ENCODE data around the gene HSD3B2. TPM values are rescaled to one million over a fixed set of nuclear protein-coding genes. Genes with fewer than 3 reads are reported as not detected.

The HSD3B2 gene
- total RNA-seq, 1 donor = not detected

DNA sequence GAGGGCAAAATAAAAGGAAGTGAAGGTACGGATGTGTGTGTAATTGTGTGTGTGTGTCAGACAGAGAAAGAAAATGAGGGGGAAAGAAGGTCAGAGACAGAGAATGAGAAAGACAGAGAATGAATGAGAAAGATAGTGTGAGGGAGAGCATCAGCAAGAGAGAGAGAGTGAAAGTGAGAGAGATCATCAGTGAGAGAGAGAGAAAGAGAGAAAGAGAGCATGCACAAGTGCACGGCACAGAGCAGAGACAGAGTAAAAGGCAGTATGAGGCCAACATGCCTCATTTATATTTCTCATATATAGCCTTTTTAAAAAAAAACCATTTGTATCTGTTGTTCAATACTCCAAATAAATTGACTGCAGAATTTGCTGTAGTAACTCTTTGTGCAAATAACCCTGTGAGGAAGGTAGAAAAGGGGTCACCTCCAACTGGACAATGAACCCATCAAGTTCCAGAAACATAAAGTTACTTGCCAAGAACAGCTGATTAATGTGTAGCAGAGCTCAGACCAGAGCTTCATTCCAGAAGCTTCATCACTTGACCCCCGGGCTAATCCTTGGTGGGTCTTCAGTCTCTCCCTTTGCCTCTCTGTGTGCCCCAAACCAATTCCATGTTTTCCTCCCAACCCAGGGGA lies 1.2 kb downstream of the HSD3B2 start:
- no peak for DNase-seq (ENCODE audit: low read depth)
- no peak overlapping the region for H3K4me3 ChIP-seq (ENCODE audit: low read depth, low read length)
- TF ChIP-seq CTCF (IDR thresholded peaks at IDR 0.05; ENCODE audit: insufficient read depth, low read length) = no peak

DNA sequence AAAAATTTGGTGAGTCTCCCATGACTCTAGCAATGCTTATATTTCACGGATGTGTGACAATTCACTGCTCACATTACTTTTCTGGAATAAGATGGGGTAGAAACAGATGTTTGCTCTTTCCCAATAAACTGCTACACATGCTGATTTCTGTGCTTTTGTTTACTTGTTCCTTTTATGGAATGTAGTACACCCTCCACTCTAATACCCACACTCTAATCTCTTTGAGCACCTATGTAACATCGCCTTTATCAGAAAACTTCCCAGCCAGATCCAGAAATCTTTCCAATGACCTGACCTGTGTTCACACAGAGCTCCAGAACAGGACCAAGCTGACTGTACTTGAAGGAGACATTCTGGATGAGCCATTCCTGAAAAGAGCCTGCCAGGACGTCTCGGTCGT lies 4.2 kb downstream of the HSD3B2 start:
- DNase-seq (ENCODE audit: low read depth) = no peak
- TF ChIP-seq CTCF (IDR thresholded peaks at IDR 0.05; ENCODE audit: insufficient read depth, low read length) = no peak
- no peak overlapping the region for H3K4me3 ChIP-seq (ENCODE audit: low read depth, low read length)

- TF ChIP-seq CTCF (IDR thresholded peaks at IDR 0.05; ENCODE audit: insufficient read depth, low read length) = no peak
- no peak for DNase-seq (ENCODE audit: low read depth)
- H3K4me3 ChIP-seq (ENCODE audit: low read depth, low read length) = no peak overlapping the region
These were observed 5.7 kb downstream of the HSD3B2 start for GRCh38 chr1:119420638-119421037.

GRCh38 chr1:119422631-119423030 lies 7.7 kb downstream of the HSD3B2 start:
- no peak overlapping the region for H3K4me3 ChIP-seq (ENCODE audit: low read depth, low read length)
- no peak for DNase-seq (ENCODE audit: low read depth)
- no peak for TF ChIP-seq CTCF (IDR thresholded peaks at IDR 0.05; ENCODE audit: insufficient read depth, low read length)

DNA sequence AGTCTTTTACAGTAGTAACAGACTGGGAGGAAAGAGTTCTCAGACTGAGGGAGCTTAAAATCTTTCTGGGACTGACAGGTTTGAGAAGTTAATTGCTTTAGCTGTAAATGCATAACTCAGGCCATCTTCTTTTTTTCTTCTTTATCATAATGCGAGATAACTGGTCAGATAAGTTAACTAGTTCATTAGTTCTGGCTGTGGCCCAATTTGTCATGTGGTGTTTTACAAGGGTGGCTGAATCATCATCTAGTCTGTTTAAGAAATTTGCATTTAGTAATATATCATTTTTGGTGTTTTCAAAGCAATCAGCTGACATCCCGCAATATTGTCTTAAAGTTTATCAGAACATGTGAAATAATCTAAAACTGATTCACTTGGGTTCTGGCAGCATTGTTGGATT lies 14.0 kb downstream of the HSD3B2 start:
- no peak for TF ChIP-seq CTCF (IDR thresholded peaks at IDR 0.05; ENCODE audit: insufficient read depth, low read length)
- no peak for DNase-seq (ENCODE audit: low read depth)
- H3K4me3 ChIP-seq (ENCODE audit: low read depth, low read length) = no peak overlapping the region

DNA sequence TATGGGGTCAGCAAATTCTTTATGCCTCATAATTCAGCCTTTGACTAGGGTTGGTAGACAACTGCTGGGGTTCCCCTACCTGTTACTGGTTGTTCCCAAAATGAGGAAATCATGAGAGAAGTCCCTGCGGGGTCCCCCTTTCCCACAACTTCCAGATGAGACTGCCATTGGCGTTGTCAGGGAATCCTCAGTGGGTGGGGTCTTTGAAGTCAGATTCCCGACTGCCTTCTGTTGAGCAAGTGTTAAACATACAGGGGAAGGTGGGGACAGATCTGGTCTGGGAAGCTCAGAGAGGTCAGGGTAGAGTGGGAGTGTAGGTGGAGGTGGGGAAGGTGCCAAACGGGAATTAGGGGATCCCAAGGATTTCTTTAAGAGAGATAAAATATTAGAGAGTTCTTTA lies 14.7 kb downstream of the HSD3B2 start:
- no peak for TF ChIP-seq CTCF (IDR thresholded peaks at IDR 0.05; ENCODE audit: insufficient read depth, low read length)

GRCh38 chr1:119430486-119430885 lies 15.5 kb downstream of the HSD3B2 start:
- DNase-seq (ENCODE audit: low read depth) = no peak
- no peak for TF ChIP-seq CTCF (IDR thresholded peaks at IDR 0.05; ENCODE audit: insufficient read depth, low read length)
- no peak overlapping the region for H3K4me3 ChIP-seq (ENCODE audit: low read depth, low read length)

More for the DNA sequence above, 14.7 kb downstream of the HSD3B2 start:
- H3K4me3 ChIP-seq (ENCODE audit: low read depth, low read length) = no peak overlapping the region
- no peak for DNase-seq (ENCODE audit: low read depth)

All from fibroblast of the aortic adventitia (primary cell).